Prostate gland (tissue), 2 donors: Measurements from ENCODE around the gene MARK2. TPM values are rescaled to one million over a fixed set of nuclear protein-coding genes. Genes with fewer than 3 reads are reported as not detected.

Source experiments
- DNase-seq: peaks from one replicate; pipeline ENCODE4 v3.0.0-alpha.2; 2019; ENCODE audit warnings: low spot score
- H3K27ac ChIP-seq, 2 donors: fragments of 200-600 bp; sonication (generic); 2 replicates each; pipeline ENCODE4 v1.5.1; 2017 to 2019
- H3K27me3 ChIP-seq: fragments of 200-600 bp; sonication (generic); replicated peaks from 2 replicates; pipeline ENCODE4 v1.5.1; 2019; ENCODE audit not compliant: insufficient read depth
- H3K36me3 ChIP-seq, 2 donors: fragments of 200-600 bp; sonication (generic); 1 replicate in 1 of 2; 2 replicates in 1 of 2; pipeline versions ENCODE4 v1.5.1 to v1.8.1; 2017 to 2019
- H3K4me1 ChIP-seq: fragments of 200-600 bp; sonication (generic); replicated peaks from 2 replicates; pipeline ENCODE4 v1.5.1; 2019
- H3K4me3 ChIP-seq, 2 donors: fragments of 200-600 bp; sonication (generic); 2 replicates each; pipeline ENCODE4 v1.5.1; 2017 to 2019
- H3K9me3 ChIP-seq: fragments of 200-600 bp; sonication (generic); 2 replicates; pipeline ENCODE4 v1.5.1; 2017
- POLR2A ChIP-seq: fragments of 450-650 bp; IDR thresholded peaks from one replicate; pipeline ENCODE4 v1.6.1; 2016; ENCODE audit warnings: antibody characterized with exemption, mild to moderate bottlenecking
- POLR2AphosphoS5 ChIP-seq: sonication (generic); formaldehyde crosslinking; IDR thresholded peaks from one replicate; pipeline ENCODE4 v1.6.1; 2017; ENCODE audit warnings: antibody characterized with exemption
- WGBS: methylation state at CpG from one replicate; pipeline ENCODE4 v1.1.5; 2018; 5-methylcytosine and 5-hydroxymethylcytosine counted together
- intact Hi-C: fragments of 100-400 bp; cut with DNase I; formaldehyde crosslinking; loops from one replicate; pipeline ENCODE4 v1.14.2; 2022
- total RNA-seq, 2 donors: library from RNA; depleted of rRNA; stranded (reverse); fragments of >200 nt; gene quantifications; one replicate each; pipeline ENCODE4 v1.1.0, GENCODE V29; 2016
- TF ChIP-seq, protein P1 (sequence below), 4 experiments: fragments of 200-600 bp in 2 of 4; fragments of 450-650 bp in 2 of 4; sonication (generic) in 2 of 4; IDR thresholded peaks; 1 replicate in 3 of 4; 2 replicates in 1 of 4; pipeline ENCODE4 v1.5.1; 2016 to 2019; ENCODE audit warnings: antibody characterized with exemption in 4 of 4, mild to moderate bottlenecking in 2 of 4, moderate library complexity in 2 of 4

Gene MARK2
- total RNA-seq, 2 donors from 2014 or later = 65.4 to 67.2 TPM

DNA sequence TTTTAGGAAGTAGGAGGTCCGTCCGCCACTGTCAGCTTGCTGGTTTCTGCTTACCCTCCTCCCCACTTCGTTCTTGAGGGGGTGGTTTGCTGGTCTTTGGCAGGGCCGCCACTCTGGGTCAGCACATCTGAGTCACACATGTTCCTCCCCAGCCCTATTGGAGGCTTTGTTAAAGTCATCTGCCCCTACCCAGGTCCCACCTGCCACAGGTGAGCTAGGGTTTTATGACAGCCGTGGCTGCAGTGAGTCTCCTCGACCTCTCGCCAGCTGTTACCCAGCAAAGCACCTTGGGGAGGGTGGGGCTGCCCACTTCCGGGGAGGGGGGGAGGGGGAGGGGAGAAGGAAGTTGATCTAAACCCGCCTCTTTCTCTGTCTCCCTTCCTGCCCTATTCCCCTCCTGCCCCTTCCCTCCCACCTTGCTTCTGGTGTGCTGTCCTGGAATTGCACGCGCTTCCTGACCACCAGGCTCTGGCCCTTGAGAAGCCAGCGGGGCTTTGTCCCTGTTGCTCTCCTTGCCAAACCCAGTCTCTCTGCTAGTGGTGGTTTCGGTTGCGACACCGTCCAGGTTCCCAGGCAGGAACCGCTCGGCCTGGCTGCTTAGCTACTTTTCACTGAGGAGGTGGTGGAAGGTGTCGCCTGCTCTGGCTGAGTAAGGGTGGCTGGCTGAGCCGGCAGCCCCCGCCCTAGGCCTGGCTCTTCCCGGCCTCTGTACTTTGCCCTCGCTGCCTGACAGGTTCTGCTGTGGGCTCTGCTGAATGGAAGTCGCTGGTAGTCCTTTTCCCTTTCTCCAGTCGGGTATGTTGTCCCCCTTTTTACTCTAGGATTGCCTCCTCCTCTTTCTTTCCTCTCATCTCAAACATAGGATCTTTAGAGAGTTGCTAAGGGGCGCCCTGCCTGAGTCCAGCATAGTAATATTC lies 49.5 kb downstream of the MARK2 start:
- no peaks in the 10 kb centered on the region for H3K27me3 ChIP-seq
- DNase-seq = peak; percentile 81
- intact Hi-C loops = no loop called here
- peaks cover 18% of the 10 kb centered on the region for H3K4me1 ChIP-seq
- peak overlapping the region; percentile 12 to 29 for H3K4me3 ChIP-seq
- no peaks in the 10 kb centered on the region for H3K36me3 ChIP-seq
- WGBS = 25% methylated on average over 25 of the region's 25 CpGs
- TF ChIP-seq, protein P1, sequence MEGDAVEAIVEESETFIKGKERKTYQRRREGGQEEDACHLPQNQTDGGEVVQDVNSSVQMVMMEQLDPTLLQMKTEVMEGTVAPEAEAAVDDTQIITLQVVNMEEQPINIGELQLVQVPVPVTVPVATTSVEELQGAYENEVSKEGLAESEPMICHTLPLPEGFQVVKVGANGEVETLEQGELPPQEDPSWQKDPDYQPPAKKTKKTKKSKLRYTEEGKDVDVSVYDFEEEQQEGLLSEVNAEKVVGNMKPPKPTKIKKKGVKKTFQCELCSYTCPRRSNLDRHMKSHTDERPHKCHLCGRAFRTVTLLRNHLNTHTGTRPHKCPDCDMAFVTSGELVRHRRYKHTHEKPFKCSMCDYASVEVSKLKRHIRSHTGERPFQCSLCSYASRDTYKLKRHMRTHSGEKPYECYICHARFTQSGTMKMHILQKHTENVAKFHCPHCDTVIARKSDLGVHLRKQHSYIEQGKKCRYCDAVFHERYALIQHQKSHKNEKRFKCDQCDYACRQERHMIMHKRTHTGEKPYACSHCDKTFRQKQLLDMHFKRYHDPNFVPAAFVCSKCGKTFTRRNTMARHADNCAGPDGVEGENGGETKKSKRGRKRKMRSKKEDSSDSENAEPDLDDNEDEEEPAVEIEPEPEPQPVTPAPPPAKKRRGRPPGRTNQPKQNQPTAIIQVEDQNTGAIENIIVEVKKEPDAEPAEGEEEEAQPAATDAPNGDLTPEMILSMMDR (IDR thresholded peaks at IDR 0.05) = peak in 1 of 4 experiments; percentile 30
- TF ChIP-seq POLR2A (no peak), POLR2AphosphoS5 (no peak)
- H3K9me3 ChIP-seq = no peaks in the 10 kb centered on the region
- H3K27ac ChIP-seq = peak overlapping the region; percentile 68 to 82

- no peak for TF ChIP-seq POLR2A
- no peak for TF ChIP-seq POLR2AphosphoS5
- TF ChIP-seq, protein P1 (IDR thresholded peaks at IDR 0.05) = no peak
- Histone ChIP-seq H3K4me3 (no peak overlapping the region), H3K9me3 (no peaks in the 10 kb centered on the region), H3K36me3 (no peaks in the 10 kb centered on the region), H3K27ac (peak overlapping the region; percentile 68 to 82), H3K4me1 (peaks cover 18% of the 10 kb centered on the region), H3K27me3 (no peaks in the 10 kb centered on the region)
- intact Hi-C loops = no loop called here
- no peak for DNase-seq
- 76% methylated on average over 6 of the region's 6 CpGs for WGBS
Observed at GRCh38 chr11:63889344-63889743, 50.4 kb downstream of the MARK2 start.

DNA sequence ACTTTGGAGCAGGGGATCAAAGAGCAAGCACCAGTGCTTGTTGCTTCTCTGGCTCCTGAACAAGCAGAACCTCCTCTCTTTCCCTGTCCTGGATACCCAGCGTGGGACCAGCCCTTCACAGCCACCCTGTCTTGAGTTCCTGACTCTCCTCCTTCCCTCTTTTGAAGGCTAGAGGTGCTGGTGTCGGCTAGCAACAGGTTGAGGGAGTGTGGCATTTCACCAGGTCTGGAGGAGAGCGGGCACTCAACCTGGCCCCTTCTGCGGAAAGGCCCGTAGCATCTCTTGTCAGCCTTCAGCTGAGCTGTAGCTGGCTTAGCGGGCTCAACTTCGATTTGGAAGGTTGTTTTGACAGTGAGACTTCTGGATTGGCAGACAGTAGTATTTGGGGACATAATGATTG lies 51.5 kb downstream of the MARK2 start:
- TF ChIP-seq POLR2A = no peak
- TF ChIP-seq, protein P1 (IDR thresholded peaks at IDR 0.05) = no peak
- no peak for TF ChIP-seq POLR2AphosphoS5
- no peaks in the 10 kb centered on the region for H3K9me3 ChIP-seq
- intact Hi-C loops = no loop called here
- no peaks in the 10 kb centered on the region for H3K36me3 ChIP-seq
- no peak overlapping the region for H3K4me3 ChIP-seq
- H3K27ac ChIP-seq = no peak overlapping the region
- H3K4me1 ChIP-seq = peaks cover 18% of the 10 kb centered on the region
- DNase-seq = no peak
- H3K27me3 ChIP-seq = no peaks in the 10 kb centered on the region
- WGBS = 74% methylated on average over 7 of the region's 7 CpGs

DNA sequence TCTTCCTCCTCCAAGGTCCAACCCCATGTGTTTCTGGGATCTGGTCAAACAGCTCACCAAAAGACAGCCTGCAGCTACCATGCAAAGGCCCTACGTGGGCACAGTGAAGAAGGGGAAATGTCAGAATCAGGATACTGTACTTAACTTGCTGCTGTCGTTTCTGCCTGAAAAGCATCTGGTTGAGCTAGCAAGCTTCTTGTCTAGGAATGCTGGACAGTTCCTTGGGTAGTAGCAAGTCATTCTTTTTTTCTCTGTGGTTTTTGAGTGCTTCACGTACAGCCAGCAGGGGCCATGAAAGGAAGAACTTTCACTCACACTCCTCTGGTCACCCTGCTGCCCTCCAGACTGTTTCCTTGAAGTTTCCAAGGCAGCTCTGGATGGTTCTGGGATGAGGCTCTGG lies 53.3 kb downstream of the MARK2 start:
- Histone ChIP-seq H3K27ac (no peak overlapping the region), H3K4me1 (peaks cover 18% of the 10 kb centered on the region), H3K9me3 (no peaks in the 10 kb centered on the region), H3K4me3 (no peak overlapping the region), H3K36me3 (peaks cover 0 to 7% of the 10 kb centered on the region in 2 donors), H3K27me3 (no peaks in the 10 kb centered on the region)
- intact Hi-C loops = no loop called here
- DNase-seq = no peak
- TF ChIP-seq POLR2AphosphoS5 (no peak), POLR2A (no peak)
- TF ChIP-seq, protein P1 (IDR thresholded peaks at IDR 0.05) = no peak
- 43% methylated on average over 3 of the region's 3 CpGs for WGBS

- no peak for DNase-seq
- Histone ChIP-seq H3K36me3 (peaks cover 0 to 17% of the 10 kb centered on the region in 2 donors), H3K27ac (no peak overlapping the region), H3K27me3 (no peaks in the 10 kb centered on the region), H3K4me3 (no peak overlapping the region), H3K4me1 (peaks cover 11% of the 10 kb centered on the region), H3K9me3 (no peaks in the 10 kb centered on the region)
- intact Hi-C loops = no loop called here
- TF ChIP-seq POLR2A (no peak), POLR2AphosphoS5 (no peak)
- TF ChIP-seq, protein P1 (IDR thresholded peaks at IDR 0.05) = no peak
- WGBS = 97% methylated on average over 6 of the region's 6 CpGs
Observed at GRCh38 chr11:63893355-63893754, 54.4 kb downstream of the MARK2 start.
